Mesodermal cell (in vitro differentiated cells): ENCODE measurements around the gene ITSN1.

Experiments
- H3K27ac ChIP-seq: 2 replicates; pipeline ENCODE4 v1.7.0; 2013; ENCODE audit warnings: mild to moderate bottlenecking, low read depth, low read length, moderate library complexity; ENCODE audit not compliant: severe bottlenecking
- H3K36me3 ChIP-seq: 2 replicates; pipeline ENCODE4 v1.7.1; 2013; ENCODE audit warnings: mild to moderate bottlenecking, low read length, moderate library complexity; ENCODE audit not compliant: control insufficient read depth, insufficient read depth
- H3K4me1 ChIP-seq: one replicate; pipeline ENCODE4 v1.7.1; 2013; ENCODE audit warnings: mild to moderate bottlenecking, low read length; ENCODE audit not compliant: insufficient read depth, control insufficient read depth, poor library complexity, severe bottlenecking
- H3K4me3 ChIP-seq: 2 replicates; pipeline ENCODE4 v1.7.0; 2013; ENCODE audit warnings: low read length, control low read depth, mild to moderate bottlenecking; ENCODE audit not compliant: insufficient read depth, poor library complexity, severe bottlenecking; ENCODE audit errors: extremely low read depth
- H3K9me3 ChIP-seq: 2 replicates; pipeline ENCODE4 v1.7.1; 2013; ENCODE audit warnings: mild to moderate bottlenecking, low read length, moderate library complexity; ENCODE audit not compliant: control insufficient read depth
- WGBS, 2 experiments: methylation state at CpG; one replicate each; pipeline ENCODE4 v1.1.5; 2013; ENCODE audit warnings: missing lambda C conversion rate in 2 of 2; ENCODE audit not compliant: insufficient coverage in 2 of 2; 5-methylcytosine and 5-hydroxymethylcytosine counted together

ITSN1 gene

GRCh38 chr21:33640697-33641351 is 1.5 kb upstream of the ITSN1 start:
- Histone ChIP-seq H3K4me1 (peaks cover 16% of the 10 kb centered on the region), H3K27ac (peak overlapping the region; percentile 64)
- 6 to 14% methylated on average over 4 to 9 of the region's 18 CpGs for WGBS, 2 experiments

GRCh38 chr21:33641352-33642026 is 812 bp upstream of the ITSN1 start, which contains the start of gene CRYZL1:
CRYZL1 (minus strand) TSS chr21:33641741; CDS start chr21:33631551, 10,190 bp downstream.
- Histone ChIP-seq H3K4me1 (peaks cover 17% of the 10 kb centered on the region), H3K4me3 (peak within 1 kb of the TSS; percentile 83), H3K27ac (peak within 1 kb of the TSS; percentile 89), H3K9me3 (no peaks in the 10 kb centered on the region), H3K36me3 (peaks cover 11% of the 10 kb centered on the region)
- 0% methylated on average over 30 to 37 of the region's 38 CpGs for WGBS, 2 experiments

More at GRCh38 chr21:33640697-33641351, 1.5 kb upstream of the ITSN1 start:
- Histone ChIP-seq H3K36me3 (peaks cover 9% of the 10 kb centered on the region), H3K4me3 (peak overlapping the region; percentile 83), H3K9me3 (no peaks in the 10 kb centered on the region)

GRCh38 chr21:33642896-33643657 is 776 bp downstream of the ITSN1 start:
- peaks cover 14% of the 10 kb centered on the region for H3K36me3 ChIP-seq
- WGBS, 2 experiments = 0% methylated on average over 57 to 60 of the region's 78 CpGs

GRCh38 chr21:33643658-33644311 is 1.5 kb downstream of the ITSN1 start:
- Histone ChIP-seq H3K27ac (peak overlapping the region; percentile 60), H3K9me3 (no peaks in the 10 kb centered on the region), H3K4me1 (peaks cover 20% of the 10 kb centered on the region), H3K36me3 (peaks cover 13% of the 10 kb centered on the region), H3K4me3 (peak overlapping the region; percentile 83)
- 0 to 3% methylated on average over 3 of the region's 7 CpGs for WGBS, 2 experiments

More at GRCh38 chr21:33642896-33643657, 776 bp downstream of the ITSN1 start:
- peak overlapping the region; percentile 60 for H3K27ac ChIP-seq
- H3K4me1 ChIP-seq = peaks cover 17% of the 10 kb centered on the region
- H3K4me3 ChIP-seq = peak overlapping the region; percentile 83
- no peaks in the 10 kb centered on the region for H3K9me3 ChIP-seq

GRCh38 chr21:33644383-33645074 is 2.2 kb downstream of the ITSN1 start:
- H3K27ac ChIP-seq = peak overlapping the region; percentile 60

GRCh38 chr21:33645730-33646129 is 3.4 kb downstream of the ITSN1 start:
- peaks cover 13% of the 10 kb centered on the region for H3K36me3 ChIP-seq
- no peaks in the 10 kb centered on the region for H3K9me3 ChIP-seq
- 92% methylated on average over 2 of the region's 4 CpGs; no CpG with 5 or more reads in 1 of the 2 experiments for WGBS, 2 experiments
- peaks cover 28% of the 10 kb centered on the region for H3K4me1 ChIP-seq
- H3K27ac ChIP-seq = no peak overlapping the region
- no peak overlapping the region for H3K4me3 ChIP-seq

More at GRCh38 chr21:33644383-33645074, 2.2 kb downstream of the ITSN1 start:
- peaks cover 13% of the 10 kb centered on the region for H3K36me3 ChIP-seq
- H3K4me3 ChIP-seq = peak overlapping the region; percentile 83
- 81 to 89% methylated on average over 9 of the region's 11 CpGs for WGBS, 2 experiments
- H3K9me3 ChIP-seq = no peaks in the 10 kb centered on the region
- peaks cover 21% of the 10 kb centered on the region for H3K4me1 ChIP-seq

- Histone ChIP-seq H3K36me3 (peaks cover 17% of the 10 kb centered on the region), H3K4me1 (peaks cover 34% of the 10 kb centered on the region), H3K27ac (no peak overlapping the region), H3K9me3 (no peaks in the 10 kb centered on the region), H3K4me3 (no peak overlapping the region)
- WGBS, 2 experiments = no CpG with 5 or more reads among the region's 3 CpGs
Observed at GRCh38 chr21:33647587-33647986, 5.3 kb downstream of the ITSN1 start.

- H3K27ac ChIP-seq = no peak overlapping the region
- WGBS, 2 experiments = 100% methylated on average over 1 of the region's 1 CpG
Observed at GRCh38 chr21:33648555-33648954, 6.3 kb downstream of the ITSN1 start.

GRCh38 chr21:33650230-33650629 is 7.9 kb downstream of the ITSN1 start:
- no peak overlapping the region for H3K4me3 ChIP-seq
- WGBS, 2 experiments = 100% methylated on average over 2 to 3 of the region's 7 CpGs
- peaks cover 34% of the 10 kb centered on the region for H3K4me1 ChIP-seq
- no peak overlapping the region for H3K27ac ChIP-seq
- H3K9me3 ChIP-seq = no peaks in the 10 kb centered on the region
- H3K36me3 ChIP-seq = peaks cover 35% of the 10 kb centered on the region

More at GRCh38 chr21:33648555-33648954, 6.3 kb downstream of the ITSN1 start:
- Histone ChIP-seq H3K36me3 (peaks cover 24% of the 10 kb centered on the region), H3K4me1 (peaks cover 34% of the 10 kb centered on the region), H3K4me3 (no peak overlapping the region), H3K9me3 (no peaks in the 10 kb centered on the region)
